ENCODE results near the gene MYMK.

Gene MYMK

GRCh38 chr9:133468374-133468773 lies 56.4 kb downstream of the MYMK start:
- H3K36me3 ChIP-seq (ENCODE audit: insufficient read depth, low read length) = peaks cover 6% of the 10 kb centered on the region; the same call in 1 of the 2 replicates
- no peaks in the 10 kb centered on the region for H3K27me3 ChIP-seq (ENCODE audit: insufficient read depth, low read length, poor library complexity)
- no peak overlapping the region for H3K4me3 ChIP-seq (ENCODE audit: low read depth in 1 of 2, low read length in 2 of 2)
- no peak for DNase-seq
- no peaks in the 10 kb centered on the region for H3K4me1 ChIP-seq (ENCODE audit: insufficient read depth, low read length)
- peaks cover 4% of the 10 kb centered on the region; the same call in 1 of the 2 replicates for H4K20me1 ChIP-seq (ENCODE audit: insufficient read depth, low read length)
- 0 out of 3 replicates have a peak, but pooled peaks have one; percentile 2 for ATAC-seq (ENCODE audit: insufficient read depth, low read depth)
- H3K4me2 ChIP-seq (ENCODE audit: insufficient read depth, low read length) = no peak overlapping the region
- H3K27ac ChIP-seq (ENCODE audit: low read length) = no peak overlapping the region
- no peak overlapping the region for H3K9ac ChIP-seq (ENCODE audit: low read depth, low read length)
- H2AFZ ChIP-seq (ENCODE audit: low read depth, low read length) = no peak overlapping the region
- no peak for TF ChIP-seq CTCF (IDR thresholded peaks at IDR 0.05; ENCODE audit: borderline replicate concordance, extremely low read depth, low read length, poor library complexity, severe bottlenecking)
- TF ChIP-seq EZH2 (IDR thresholded peaks at IDR 0.05; ENCODE audit: borderline replicate concordance, low read depth, low read length, severe bottlenecking) = no peak
- no peaks in the 10 kb centered on the region for H3K79me2 ChIP-seq (ENCODE audit: insufficient read depth, low read length)
- no peaks in the 10 kb centered on the region for H3K9me3 ChIP-seq (ENCODE audit: insufficient read depth, low read length, severe bottlenecking)

- ATAC-seq (ENCODE audit: insufficient read depth, low read depth) = no peak
Measured at GRCh38 chr9:133467101-133467500, 57.7 kb downstream of the MYMK start.

DNA sequence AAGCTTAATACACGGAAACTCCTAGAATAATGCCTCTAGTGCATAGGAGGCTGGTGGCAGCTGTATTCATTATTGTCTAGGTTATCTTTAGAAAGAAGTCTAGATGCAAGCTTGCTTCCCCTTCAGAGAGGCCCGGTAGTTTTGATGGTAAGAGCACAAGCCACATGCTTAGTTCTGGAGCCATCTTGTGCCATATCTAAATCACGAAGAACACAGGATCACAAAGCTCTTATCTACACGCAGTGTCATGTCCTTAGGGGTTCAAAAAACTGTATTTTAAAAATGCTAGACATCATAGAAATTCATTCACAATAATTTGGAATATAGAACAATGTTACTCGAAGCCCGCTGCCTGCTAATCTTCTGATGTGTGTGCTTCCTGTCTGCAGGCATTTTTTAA lies 58.8 kb downstream of the MYMK start:
- TF ChIP-seq EZH2 (IDR thresholded peaks at IDR 0.05; ENCODE audit: borderline replicate concordance, low read depth, low read length, severe bottlenecking) = no peak
- H3K27me3 ChIP-seq (ENCODE audit: insufficient read depth, low read length, poor library complexity) = no peaks in the 10 kb centered on the region
- ATAC-seq (ENCODE audit: insufficient read depth, low read depth) (no peak), DNase-seq (no peak)
- peaks cover 7% of the 10 kb centered on the region; the same call in 1 of the 2 replicates for H4K20me1 ChIP-seq (ENCODE audit: insufficient read depth, low read length)
- no peaks in the 10 kb centered on the region for H3K36me3 ChIP-seq (ENCODE audit: insufficient read depth, low read length)
- no peak overlapping the region for H3K9ac ChIP-seq (ENCODE audit: low read depth, low read length)
- H2AFZ ChIP-seq (ENCODE audit: low read depth, low read length) = no peak overlapping the region
- H3K4me3 ChIP-seq (ENCODE audit: low read depth in 1 of 2, low read length in 2 of 2) = no peak overlapping the region
- no peaks in the 10 kb centered on the region for H3K79me2 ChIP-seq (ENCODE audit: insufficient read depth, low read length)
- H3K4me2 ChIP-seq (ENCODE audit: insufficient read depth, low read length) = no peak overlapping the region
- H3K4me1 ChIP-seq (ENCODE audit: insufficient read depth, low read length) = no peaks in the 10 kb centered on the region
- H3K27ac ChIP-seq (ENCODE audit: low read length) = no peak overlapping the region
- H3K9me3 ChIP-seq (ENCODE audit: insufficient read depth, low read length, severe bottlenecking) = no peaks in the 10 kb centered on the region

More at GRCh38 chr9:133467101-133467500, 57.7 kb downstream of the MYMK start:
- Histone ChIP-seq H2AFZ (ENCODE audit: low read depth, low read length) (no peak overlapping the region), H3K4me2 (ENCODE audit: insufficient read depth, low read length) (no peak overlapping the region), H3K36me3 (ENCODE audit: insufficient read depth, low read length) (peaks cover 4% of the 10 kb centered on the region; the same call in 1 of the 2 replicates), H3K9ac (ENCODE audit: low read depth, low read length) (no peak overlapping the region), H3K4me3 (ENCODE audit: low read depth in 1 of 2, low read length in 2 of 2) (no peak overlapping the region), H3K27ac (ENCODE audit: low read length) (no peak overlapping the region), H3K79me2 (ENCODE audit: insufficient read depth, low read length) (no peaks in the 10 kb centered on the region), H3K9me3 (ENCODE audit: insufficient read depth, low read length, severe bottlenecking) (no peaks in the 10 kb centered on the region), H3K4me1 (ENCODE audit: insufficient read depth, low read length) (no peaks in the 10 kb centered on the region), H4K20me1 (ENCODE audit: insufficient read depth, low read length) (peaks cover 4% of the 10 kb centered on the region; the same call in 1 of the 2 replicates), H3K27me3 (ENCODE audit: insufficient read depth, low read length, poor library complexity) (no peaks in the 10 kb centered on the region)
- no peak for DNase-seq
- TF ChIP-seq EZH2 (IDR thresholded peaks at IDR 0.05; ENCODE audit: borderline replicate concordance, low read depth, low read length, severe bottlenecking) (no peak), CTCF (IDR thresholded peaks at IDR 0.05; ENCODE audit: borderline replicate concordance, extremely low read depth, low read length, poor library complexity, severe bottlenecking) (no peak)

DNA sequence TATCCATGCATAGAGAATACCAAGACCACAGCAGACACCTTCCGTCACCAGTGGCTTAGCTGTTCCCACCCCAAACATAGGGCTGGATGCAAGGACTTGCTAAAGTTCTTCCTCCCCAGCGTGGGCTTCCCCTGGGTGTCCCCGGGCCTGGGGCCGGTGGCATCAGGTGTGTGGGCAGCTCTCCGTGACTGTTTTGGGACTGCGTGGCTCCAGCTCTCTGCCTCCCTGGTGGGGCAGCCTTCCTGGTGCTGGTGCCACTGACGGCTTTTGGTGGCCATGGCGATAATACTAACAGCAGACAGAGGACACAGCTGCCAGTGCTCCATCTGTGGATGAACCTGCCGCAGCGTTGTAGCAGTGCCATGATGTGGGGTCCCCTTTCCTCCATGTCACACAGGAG lies 60.1 kb downstream of the MYMK start:
- H3K4me3 ChIP-seq (ENCODE audit: low read depth in 1 of 2, low read length in 2 of 2) = no peak overlapping the region
- no peaks in the 10 kb centered on the region for H3K27me3 ChIP-seq (ENCODE audit: insufficient read depth, low read length, poor library complexity)
- no peaks in the 10 kb centered on the region for H3K9me3 ChIP-seq (ENCODE audit: insufficient read depth, low read length, severe bottlenecking)
- no peak overlapping the region for H3K9ac ChIP-seq (ENCODE audit: low read depth, low read length)
- no peaks in the 10 kb centered on the region for H3K36me3 ChIP-seq (ENCODE audit: insufficient read depth, low read length)
- DNase-seq (no peak), ATAC-seq (ENCODE audit: insufficient read depth, low read depth) (no peak)
- H4K20me1 ChIP-seq (ENCODE audit: insufficient read depth, low read length) = peaks cover 10% of the 10 kb centered on the region; the same call in 1 of the 2 replicates
- H3K4me1 ChIP-seq (ENCODE audit: insufficient read depth, low read length) = peaks cover 9% of the 10 kb centered on the region; the same call in 1 of the 2 replicates
- H3K79me2 ChIP-seq (ENCODE audit: insufficient read depth, low read length) = no peaks in the 10 kb centered on the region
- H3K27ac ChIP-seq (ENCODE audit: low read length) = no peak overlapping the region
- TF ChIP-seq EZH2 (IDR thresholded peaks at IDR 0.05; ENCODE audit: borderline replicate concordance, low read depth, low read length, severe bottlenecking) = no peak
- no peak for TF ChIP-seq CTCF (IDR thresholded peaks at IDR 0.05; ENCODE audit: borderline replicate concordance, extremely low read depth, low read length, poor library complexity, severe bottlenecking)
- no peak overlapping the region for H2AFZ ChIP-seq (ENCODE audit: low read depth, low read length)
- H3K4me2 ChIP-seq (ENCODE audit: insufficient read depth, low read length) = no peak overlapping the region

All from DND-41 (cell line).